DMS79 treated with DMSO at 0.1 percent for 48 hours (cell line): ENCODE data around the gene DCUN1D5.
"Not testable (repeated sequence)": the region's sequence is repeated elsewhere in the genome, so short reads cannot be mapped to it uniquely, and the experiment has no call there.

Source experiments
- DNase-seq: peaks from one replicate; lab custom pipeline; 2025; lab: John Stamatoyannopoulos, UW

The DCUN1D5 gene

GRCh38 chr11:103055221-103055890 lies 36.6 kb downstream of the DCUN1D5 start:
- DNase-seq, result peak; percentile 33

DNA sequence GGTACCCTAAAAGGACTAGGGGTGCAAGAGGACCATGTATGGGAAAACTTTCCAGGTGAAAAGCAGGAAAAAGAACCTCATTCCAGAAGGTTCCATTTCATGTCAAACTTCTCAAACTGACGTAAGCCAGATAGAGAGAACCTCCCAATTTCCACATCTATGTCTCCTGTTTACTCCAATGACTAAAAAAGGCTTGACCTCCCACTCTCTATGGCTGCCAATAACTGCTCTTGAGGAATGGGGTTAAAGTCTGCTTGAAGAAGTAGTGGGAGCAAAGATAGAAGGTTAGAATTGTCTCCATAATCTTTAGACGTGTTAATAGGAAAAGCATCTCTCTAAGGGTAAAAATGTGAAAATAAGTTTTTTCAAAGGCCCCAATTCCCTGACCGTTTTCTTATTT lies 38.0 kb downstream of the DCUN1D5 start:
- DNase-seq, result no peak

GRCh38 chr11:103051981-103052380 lies 40.0 kb downstream of the DCUN1D5 start:
- no peak for DNase-seq

DNA sequence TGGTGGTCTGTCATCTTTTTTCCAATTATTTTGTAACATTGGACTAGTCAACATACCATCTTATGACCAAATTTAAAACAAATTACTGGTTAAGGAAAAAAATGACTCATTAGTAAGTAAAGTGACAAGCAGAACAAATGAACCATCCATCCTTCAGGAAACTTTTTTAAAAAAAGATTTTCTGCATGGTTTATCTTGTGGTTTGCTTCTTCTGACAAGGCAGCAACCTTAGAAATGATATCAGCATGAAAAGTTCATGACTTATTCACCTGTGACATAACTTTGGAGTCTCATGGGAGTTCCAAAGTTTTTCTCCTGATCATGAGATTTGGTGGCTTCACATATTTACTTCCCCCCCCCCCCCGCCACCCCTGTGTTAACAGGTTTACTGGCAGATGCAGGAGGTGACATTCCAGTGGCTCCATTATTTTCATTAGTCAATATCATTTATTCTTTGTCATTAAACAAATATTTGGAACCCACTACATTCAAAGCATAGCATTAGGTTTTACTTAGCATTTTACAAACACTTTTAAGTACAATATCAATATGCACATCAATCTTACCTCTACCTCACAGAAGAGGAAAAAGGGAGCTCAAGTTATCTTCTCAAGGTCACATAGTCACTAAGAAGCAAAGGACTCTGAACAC lies 40.7 kb downstream of the DCUN1D5 start:
- no peak for DNase-seq

- no peak for DNase-seq
Measured at GRCh38 chr11:103050351-103050750, 41.6 kb downstream of the DCUN1D5 start.

- DNase-seq, result no peak
Measured at GRCh38 chr11:103047837-103048236, 44.1 kb downstream of the DCUN1D5 start.

DNA sequence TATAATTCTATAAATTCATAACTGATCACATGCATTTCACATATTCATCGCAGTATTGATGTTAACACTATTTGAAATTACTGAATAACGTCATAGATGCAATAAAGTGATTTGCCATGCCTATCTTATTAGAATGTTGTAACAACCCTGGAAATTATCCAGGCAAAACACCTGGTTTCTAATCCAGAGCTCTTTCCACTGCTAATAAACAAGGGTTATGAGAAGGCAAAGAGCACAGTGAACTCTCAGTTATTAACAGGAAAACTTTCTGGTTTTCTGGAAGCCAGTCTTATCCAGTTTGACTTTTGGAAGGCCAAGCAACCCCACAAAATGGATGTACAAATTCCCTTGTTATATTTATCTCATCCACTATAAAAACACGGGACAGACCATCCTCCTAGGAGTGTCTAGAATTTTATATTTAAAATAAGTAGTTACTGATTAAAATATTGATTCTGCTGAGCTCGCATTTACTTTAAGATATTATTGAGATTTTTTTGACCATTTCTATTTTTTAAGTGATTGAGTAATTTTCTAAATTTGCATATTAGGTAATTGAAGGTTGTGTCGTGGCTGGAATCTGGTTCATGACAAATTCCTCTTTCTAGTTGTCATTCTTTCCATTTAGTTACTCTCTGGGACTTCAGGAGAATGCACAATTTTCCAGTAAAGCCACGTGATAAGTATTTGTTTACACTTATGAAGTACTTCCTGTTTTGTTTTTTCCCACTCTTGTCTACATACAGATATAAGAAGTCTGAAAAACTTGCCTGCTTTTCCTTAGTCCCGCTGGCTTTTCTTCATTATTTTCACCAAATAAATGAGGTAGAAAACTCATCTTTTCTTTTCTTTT lies 47.9 kb downstream of the DCUN1D5 start:
- no peak for DNase-seq

DNA sequence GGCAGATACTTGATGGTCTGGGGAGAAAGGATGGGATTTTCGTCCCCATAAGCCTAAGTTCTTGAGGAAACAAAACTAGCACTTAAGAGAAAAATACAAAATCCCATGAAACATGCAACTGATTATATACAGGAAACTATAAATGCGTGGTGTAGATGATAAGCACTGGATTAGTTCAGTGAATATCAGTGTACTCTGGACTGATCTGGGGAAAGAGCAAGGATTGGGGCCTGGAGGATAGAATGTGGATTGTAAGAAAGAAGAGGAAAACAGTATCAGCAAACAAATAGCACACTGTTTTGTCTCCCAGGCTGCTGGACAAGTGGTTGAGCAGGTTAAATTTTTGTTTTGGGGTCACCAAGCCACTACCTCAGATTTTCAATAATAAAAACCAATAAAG lies 49.8 kb downstream of the DCUN1D5 start:
- no peak for DNase-seq

- no peak for DNase-seq
Measured at GRCh38 chr11:103035791-103036434, 56.0 kb downstream of the DCUN1D5 start.

- DNase-seq, result no peak
Measured at GRCh38 chr11:103035216-103035615, 56.7 kb downstream of the DCUN1D5 start.

DNA sequence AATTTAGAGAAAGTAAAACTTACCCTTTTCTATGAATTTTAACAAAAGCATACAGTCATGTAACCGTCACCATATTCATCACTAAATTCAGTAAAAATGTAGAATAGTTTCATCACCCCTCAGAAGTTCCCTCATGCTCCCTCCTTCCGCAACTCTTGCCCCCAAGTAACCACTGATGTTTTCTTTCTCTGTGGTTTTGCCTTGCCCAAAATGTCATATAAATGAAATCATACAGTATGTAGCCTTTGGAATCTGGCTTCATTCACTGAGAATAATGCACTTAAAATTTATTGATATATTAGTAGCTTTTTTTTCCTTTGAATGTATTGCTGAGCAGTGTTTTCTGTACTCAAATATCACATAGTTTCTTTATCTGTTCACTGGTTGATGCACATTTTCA lies 60.1 kb downstream of the DCUN1D5 start:
- DNase-seq, result no peak

GRCh38 chr11:103029401-103029800 lies 62.6 kb downstream of the DCUN1D5 start:
- no peak for DNase-seq

DNA sequence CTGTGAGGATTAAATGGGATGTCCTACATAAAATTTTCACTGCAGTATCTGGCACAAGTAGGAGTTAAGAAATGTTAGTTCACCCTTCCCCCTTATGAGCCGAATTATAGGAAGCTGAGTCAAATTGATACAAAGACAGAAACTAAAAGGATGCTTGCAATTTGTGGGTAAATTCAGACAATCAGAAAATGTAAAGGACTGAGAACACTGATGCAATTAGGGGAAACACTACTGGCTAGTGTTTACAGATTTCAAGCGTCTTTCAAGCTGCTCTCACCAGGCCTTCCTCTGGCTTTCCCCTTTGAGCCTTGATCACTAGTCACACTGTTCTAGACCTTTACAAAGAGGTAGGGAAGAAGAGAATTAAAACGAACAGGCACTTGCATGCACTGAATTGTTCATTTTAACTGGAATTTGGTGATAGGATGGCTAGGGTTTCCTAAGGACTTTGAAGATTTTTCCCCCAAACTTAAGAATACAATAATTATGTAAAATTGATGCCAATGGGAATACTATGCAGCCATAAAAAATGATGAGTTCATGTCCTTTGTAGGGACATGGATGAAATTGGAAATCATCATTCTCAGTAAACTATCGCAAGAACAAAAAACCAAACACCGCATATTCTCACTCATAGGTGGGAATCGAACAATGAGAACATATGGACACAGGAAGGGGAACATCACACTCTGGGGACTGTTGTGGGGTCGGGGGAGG lies 63.5 kb downstream of the DCUN1D5 start:
- not testable (repeated sequence) for DNase-seq

DNA sequence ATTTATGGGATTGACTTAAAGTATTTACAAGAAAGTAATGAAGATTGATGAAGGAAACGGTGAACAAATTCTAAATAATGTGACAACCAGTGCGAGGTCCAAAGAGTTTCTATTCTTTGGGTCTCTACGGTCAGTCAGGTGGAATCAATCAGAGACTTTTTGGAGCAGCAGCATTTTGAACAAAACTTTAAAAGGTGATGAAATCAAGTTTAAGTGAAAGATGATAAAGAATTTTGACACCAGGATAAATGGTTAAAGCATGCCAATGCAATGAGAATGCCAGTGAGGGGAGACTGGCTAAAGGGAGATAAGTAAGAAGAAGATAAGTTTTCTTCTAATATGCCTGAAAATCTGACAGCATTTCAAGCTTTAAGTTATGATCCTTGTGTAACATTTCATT lies 67.9 kb downstream of the DCUN1D5 start:
- no peak for DNase-seq

- no peak for DNase-seq
Measured at GRCh38 chr11:103016031-103016430, 75.9 kb downstream of the DCUN1D5 start.

GRCh38 chr11:103013421-103013820 lies 78.5 kb downstream of the DCUN1D5 start:
- no peak for DNase-seq
